Measurements from ENCODE around the gene CIDEC. TPM values are rescaled to one million over a fixed set of nuclear protein-coding genes. Genes with fewer than 3 reads are reported as not detected.

Gene CIDEC
- total and polyA plus RNA-seq, 2 of the 13 experiments (the other 11 are each of a cell fraction or from before 2014, with no cell fraction given): 2.5 to 10.4 TPM

- TF ChIP-seq ZNF503 (CRISPR knock-in tag; IDR thresholded peaks at IDR 0.05) (no peak), ASH2L (IDR thresholded peaks at IDR 0.05; ENCODE audit: insufficient read length, low read depth, low read length) (peak; percentile 59), UBTF (CRISPR knock-in tag; IDR thresholded peaks at IDR 0.05) (peak; percentile 66; the same call in 1 of the 2 replicates), ZZZ3 (CRISPR knock-in tag; IDR thresholded peaks at IDR 0.05; ENCODE audit: borderline replicate concordance) (no peak), MXD3 (CRISPR knock-in tag; IDR thresholded peaks at IDR 0.05) (peak; percentile 74; the same call in 1 of the 2 replicates), ZNF234 (CRISPR knock-in tag; conservative IDR thresholded peaks at IDR 0.05) (no peak), CBX2 (IDR thresholded peaks at IDR 0.05; ENCODE audit: low read depth, low read length) (no peak), CBX2 (CRISPR knock-in tag; IDR thresholded peaks at IDR 0.05; ENCODE audit: low read depth) (no peak), ZKSCAN8 (CRISPR knock-in tag; IDR thresholded peaks at IDR 0.05; ENCODE audit: borderline replicate concordance) (0 out of 2 replicates have a peak, but pooled peaks have one; percentile 24), SALL1 (CRISPR knock-in tag; IDR thresholded peaks at IDR 0.05) (peak; percentile 41; the same call in 1 of the 2 replicates), BCL6 (CRISPR knock-in tag; IDR thresholded peaks at IDR 0.05) (0 out of 2 replicates have a peak, but pooled peaks have one; percentile 14), JDP2 (CRISPR knock-in tag; IDR thresholded peaks at IDR 0.05; ENCODE audit: borderline replicate concordance) (no peak), ERF (CRISPR knock-in tag; IDR thresholded peaks at IDR 0.05) (no peak), NFYB (CRISPR knock-in tag; IDR thresholded peaks at IDR 0.05) (peak; percentile 94), ZNF687 (CRISPR knock-in tag; IDR thresholded peaks at IDR 0.05) (peak; percentile 91), IRX3 (CRISPR knock-in tag; IDR thresholded peaks at IDR 0.05; ENCODE audit: borderline replicate concordance, low read depth) (no peak), SIN3B (IDR thresholded peaks at IDR 0.05; ENCODE audit: low read length) (no peak), ZNF121 (CRISPR knock-in tag; IDR thresholded peaks at IDR 0.05) (no peak), ZNF614 (CRISPR knock-in tag; IDR thresholded peaks at IDR 0.05; ENCODE audit: borderline replicate concordance) (peak; percentile 60; the same call in 1 of the 2 replicates)
Measured at GRCh38 chr3:9843715-9844438, 36.2 kb downstream of the CIDEC start, which contains the start of gene RPUSD3 (continued).

Data from HepG2 (cell line).